SIG-M5 treated with dmso at 0.1 percent for 504 hours (cell line): ENCODE results near the gene ZNF410.
"Not testable (repeated sequence)": the region's sequence is repeated elsewhere in the genome, so short reads cannot be mapped to it uniquely, and the experiment has no call there.

Source experiments
- DNase-seq: peaks from one replicate; lab custom pipeline; 2025; ENCODE audit not compliant: unreplicated experiment; lab: John Stamatoyannopoulos, UW

Gene ZNF410

DNA sequence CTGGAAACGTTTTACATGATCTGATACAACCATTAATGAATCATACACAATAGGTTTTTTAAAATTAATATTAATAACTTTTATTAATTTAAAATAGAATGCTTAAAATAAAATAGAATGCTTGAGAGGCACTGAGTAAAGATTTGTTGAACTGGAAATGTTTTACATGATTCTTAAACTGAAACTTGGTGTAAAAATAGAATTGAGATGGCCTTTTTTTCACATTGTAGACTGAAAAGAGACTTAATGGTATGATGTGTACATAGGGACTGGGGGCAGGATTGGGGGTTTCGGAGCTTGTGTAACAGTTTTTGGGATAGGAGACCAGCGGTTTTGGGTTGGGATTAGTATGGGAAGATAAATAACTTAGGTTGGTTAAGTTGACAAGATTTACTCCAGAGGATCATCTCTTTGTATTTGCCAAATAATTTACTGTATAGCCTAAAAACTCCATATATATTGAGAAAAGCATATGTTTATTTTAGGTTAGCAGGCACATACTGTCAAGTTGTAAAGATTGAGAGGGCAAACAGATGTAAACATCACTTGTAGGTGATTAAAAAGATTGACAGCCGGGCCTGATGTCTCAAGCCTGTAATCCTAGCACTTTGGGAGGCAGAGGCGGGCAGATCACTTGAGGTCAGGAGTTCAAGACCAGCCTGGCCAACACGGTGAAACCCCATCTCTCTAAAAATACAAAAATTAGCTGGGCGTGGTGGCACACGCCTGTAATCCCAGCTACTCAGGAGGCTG lies 2.0 kb upstream of the ZNF410 start:
- no peak for DNase-seq

DNA sequence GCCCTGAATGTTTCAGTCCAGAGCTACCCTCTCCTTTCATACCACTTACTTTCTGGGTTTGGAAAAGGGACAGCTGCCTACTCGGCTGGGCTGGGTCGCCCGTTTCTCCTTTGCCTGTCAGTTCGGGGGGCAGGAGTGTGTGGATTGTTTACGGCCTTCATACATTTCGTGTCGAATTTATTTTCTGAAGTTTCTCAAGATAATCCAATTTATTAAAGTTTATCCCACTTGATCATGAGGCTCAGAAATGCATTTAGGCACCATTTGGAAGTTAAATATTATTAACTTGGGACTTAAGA lies 608 bp downstream of the ZNF410 start:
- DNase-seq = no peak

- peak; percentile 51 for DNase-seq
Observed at GRCh38 chr14:73887694-73888459, 1.2 kb downstream of the ZNF410 start.

DNA sequence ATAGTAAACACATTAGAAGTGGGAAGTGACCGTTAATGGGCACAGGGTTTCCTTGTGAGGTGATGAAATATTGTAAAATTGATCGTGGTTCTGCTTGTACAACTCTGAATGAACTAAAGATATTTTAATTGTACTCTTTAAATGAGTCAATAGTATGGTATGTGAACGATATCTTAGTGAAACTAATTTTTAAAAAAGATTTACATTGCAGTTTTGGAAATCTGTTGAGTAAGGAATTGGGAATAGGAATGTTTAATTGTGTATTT lies 1.7 kb downstream of the ZNF410 start:
- DNase-seq = peak; percentile 51

GRCh38 chr14:73888971-73889370 lies 2.3 kb downstream of the ZNF410 start:
- DNase-seq = no peak

GRCh38 chr14:73889376-73889775 lies 2.7 kb downstream of the ZNF410 start:
- no peak for DNase-seq

GRCh38 chr14:73894180-73894687 lies 7.6 kb downstream of the ZNF410 start:
- not testable (repeated sequence) for DNase-seq

- no peak for DNase-seq
Observed at GRCh38 chr14:73895939-73896338, 9.3 kb downstream of the ZNF410 start.

- DNase-seq = no peak
Observed at GRCh38 chr14:73896521-73896920, 9.9 kb downstream of the ZNF410 start.

- no peak for DNase-seq
Observed at GRCh38 chr14:73903028-73903427, 16.4 kb downstream of the ZNF410 start.

- no peak for DNase-seq
Observed at GRCh38 chr14:73909681-73910080, 23.0 kb downstream of the ZNF410 start.

DNA sequence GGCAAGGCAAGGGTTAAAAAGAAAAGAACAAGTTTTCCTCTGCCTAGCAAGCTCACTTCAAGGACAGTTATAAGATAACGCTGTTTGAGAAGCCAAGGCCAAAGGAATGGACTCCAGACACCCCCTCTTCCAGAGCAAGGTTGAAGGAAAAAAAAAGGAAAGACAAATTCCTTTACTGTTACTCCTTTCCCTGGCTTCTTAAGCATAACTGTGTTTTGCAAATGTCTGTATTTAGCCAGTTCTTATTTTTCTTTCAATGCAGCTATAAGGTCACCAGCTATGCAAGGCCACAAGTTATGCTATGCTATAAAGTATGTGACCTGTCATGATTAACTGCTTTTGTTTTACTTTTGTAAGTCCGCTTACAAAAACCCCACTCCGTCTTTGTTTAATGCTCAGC lies 26.6 kb downstream of the ZNF410 start:
- DNase-seq = no peak

DNA sequence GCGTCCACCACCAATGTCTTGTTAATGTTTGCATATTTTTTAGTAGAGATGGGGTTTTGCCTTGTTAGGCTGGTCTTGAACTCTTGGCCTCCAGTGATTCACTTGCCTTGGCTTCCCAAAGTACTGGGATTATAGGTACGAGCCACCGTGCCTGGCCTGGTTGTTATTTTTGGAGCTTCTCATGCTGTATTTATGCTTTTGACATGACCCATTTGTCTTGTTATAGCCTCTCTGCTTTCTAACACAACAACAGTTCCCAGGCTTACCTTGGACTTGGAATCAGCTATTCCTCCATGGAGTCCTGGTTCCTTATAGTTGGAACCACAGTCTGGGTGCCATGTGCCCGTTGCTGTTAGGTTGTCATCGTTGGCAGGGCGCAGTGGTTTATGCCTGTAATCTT lies 29.7 kb downstream of the ZNF410 start:
- DNase-seq = no peak

DNA sequence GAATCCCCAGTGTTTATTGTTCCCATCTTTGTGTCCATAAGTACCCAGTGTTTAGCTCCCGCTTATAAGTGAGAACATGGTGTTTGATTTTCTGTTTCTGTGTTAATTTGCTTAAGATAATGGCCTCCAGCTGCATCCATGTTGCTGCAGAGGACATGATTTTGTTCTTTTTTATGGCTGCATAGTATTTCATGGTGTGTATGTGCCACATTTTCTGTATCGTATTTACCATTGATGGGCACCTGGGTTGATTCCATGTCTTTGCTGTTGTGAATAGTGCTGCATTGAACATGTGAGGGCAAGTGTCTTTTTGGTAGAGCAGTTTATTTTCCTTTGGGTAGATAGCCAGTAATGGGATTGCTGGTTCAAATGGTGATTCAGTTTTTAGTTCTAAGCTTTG lies 32.8 kb downstream of the ZNF410 start:
- DNase-seq = not testable (repeated sequence)

- no peak for DNase-seq
Observed at GRCh38 chr14:73924337-73924736, 37.7 kb downstream of the ZNF410 start.

- DNase-seq = peak; percentile 2
Observed at GRCh38 chr14:73935666-73936065, 49.0 kb downstream of the ZNF410 start.

- no peak for DNase-seq
Observed at GRCh38 chr14:73936548-73936947, 49.9 kb downstream of the ZNF410 start.

GRCh38 chr14:73937012-73937411 lies 50.4 kb downstream of the ZNF410 start:
- DNase-seq = no peak

GRCh38 chr14:73942180-73942579 lies 55.5 kb downstream of the ZNF410 start:
- no peak for DNase-seq

- peak; percentile 97 for DNase-seq
Observed at GRCh38 chr14:73943083-73943482, 56.4 kb downstream of the ZNF410 start.

- no peak for DNase-seq
Observed at GRCh38 chr14:73944432-73945158, 57.9 kb downstream of the ZNF410 start.

DNA sequence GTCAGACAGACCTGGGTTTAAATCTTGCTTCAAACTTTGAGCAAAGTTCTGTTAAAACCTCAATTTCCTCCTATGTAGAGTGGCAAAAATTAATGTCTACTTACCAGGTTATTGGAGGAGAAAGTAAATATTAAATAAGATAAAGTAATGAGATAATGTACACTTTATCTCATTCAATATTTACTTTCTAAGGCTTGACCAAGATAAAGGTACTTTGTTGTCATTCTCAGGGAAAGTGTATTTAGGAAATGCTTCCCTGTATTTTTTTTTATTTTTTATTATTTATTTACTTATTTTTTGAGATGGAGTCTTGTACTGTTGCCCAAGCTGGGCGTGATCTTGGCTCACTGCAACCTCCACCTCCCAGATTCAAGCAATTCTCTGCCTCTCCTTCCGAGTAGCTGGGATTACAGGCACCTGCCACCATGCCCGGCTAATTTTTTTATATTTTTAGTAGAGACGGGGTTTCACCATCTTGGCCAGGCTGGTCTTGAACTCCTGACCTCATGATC lies 58.6 kb downstream of the ZNF410 start:
- DNase-seq = no peak
